DND-41 (cell line): ENCODE measurements around the gene NGFR.

Source experiments
- EZH2 ChIP-seq: IDR thresholded peaks from 3 replicates; pipeline ENCODE4 v1.6.1; 2012; ENCODE audit warnings: borderline replicate concordance, low read depth, mild to moderate bottlenecking, moderate library complexity, low read length, inconsistent platforms; ENCODE audit not compliant: severe bottlenecking
- TF ChIP-seq, protein P1 (sequence below): IDR thresholded peaks from 2 replicates; pipeline ENCODE4 v1.5.1; 2012; ENCODE audit warnings: borderline replicate concordance, low read length, moderate library complexity, mild to moderate bottlenecking; ENCODE audit not compliant: poor library complexity, severe bottlenecking; ENCODE audit errors: extremely low read depth

DNA sequence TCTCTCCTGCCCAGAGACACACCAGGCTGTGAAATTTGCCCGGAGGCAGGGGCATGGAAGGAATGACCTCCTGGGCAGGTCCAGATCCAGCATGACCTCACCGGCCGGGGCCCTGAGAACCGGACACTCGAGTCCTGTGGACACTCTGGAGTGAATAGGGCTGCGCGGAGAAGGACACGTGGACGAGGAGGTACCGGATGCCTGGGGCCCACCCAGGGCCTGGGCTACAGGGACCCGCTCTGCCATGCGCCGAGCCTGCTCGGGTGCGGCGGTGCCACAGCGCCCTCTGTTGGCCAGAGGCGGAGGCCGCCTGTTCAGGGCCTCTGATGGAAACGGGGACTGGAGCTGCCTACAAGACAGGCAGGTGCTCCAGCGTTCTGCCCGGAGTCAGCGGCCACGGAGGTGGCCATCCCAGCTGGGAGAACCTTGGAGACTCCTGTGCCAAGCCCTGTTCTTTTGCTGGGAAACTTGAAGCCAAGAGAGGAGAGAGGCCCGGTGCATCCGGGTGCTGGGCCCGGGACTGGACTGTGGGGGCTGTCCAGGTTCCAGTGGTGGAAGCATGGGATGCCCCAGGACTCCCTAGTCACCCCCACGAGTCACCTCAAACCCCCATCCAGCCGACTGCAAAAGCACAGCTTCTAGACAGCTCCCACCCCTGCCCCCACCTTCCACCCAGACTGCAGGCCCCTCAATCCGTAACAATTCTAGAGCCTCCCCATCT, 61.3 kb downstream of the NGFR start:
- TF ChIP-seq, protein P1, sequence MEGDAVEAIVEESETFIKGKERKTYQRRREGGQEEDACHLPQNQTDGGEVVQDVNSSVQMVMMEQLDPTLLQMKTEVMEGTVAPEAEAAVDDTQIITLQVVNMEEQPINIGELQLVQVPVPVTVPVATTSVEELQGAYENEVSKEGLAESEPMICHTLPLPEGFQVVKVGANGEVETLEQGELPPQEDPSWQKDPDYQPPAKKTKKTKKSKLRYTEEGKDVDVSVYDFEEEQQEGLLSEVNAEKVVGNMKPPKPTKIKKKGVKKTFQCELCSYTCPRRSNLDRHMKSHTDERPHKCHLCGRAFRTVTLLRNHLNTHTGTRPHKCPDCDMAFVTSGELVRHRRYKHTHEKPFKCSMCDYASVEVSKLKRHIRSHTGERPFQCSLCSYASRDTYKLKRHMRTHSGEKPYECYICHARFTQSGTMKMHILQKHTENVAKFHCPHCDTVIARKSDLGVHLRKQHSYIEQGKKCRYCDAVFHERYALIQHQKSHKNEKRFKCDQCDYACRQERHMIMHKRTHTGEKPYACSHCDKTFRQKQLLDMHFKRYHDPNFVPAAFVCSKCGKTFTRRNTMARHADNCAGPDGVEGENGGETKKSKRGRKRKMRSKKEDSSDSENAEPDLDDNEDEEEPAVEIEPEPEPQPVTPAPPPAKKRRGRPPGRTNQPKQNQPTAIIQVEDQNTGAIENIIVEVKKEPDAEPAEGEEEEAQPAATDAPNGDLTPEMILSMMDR, result peak; percentile 99
- no peak for TF ChIP-seq EZH2
